Measurements from ENCODE around the gene COL13A1.
A peak's percentile ranks its signal among the peaks of the same experiment; 100 is the strongest.

The COL13A1 gene

GRCh38 chr10:69893271-69893900 lies 91.7 kb downstream of the COL13A1 start:
- DNase-seq: no peak

- DNase-seq: no peak
Measured at GRCh38 chr10:69894156-69894555, 92.5 kb downstream of the COL13A1 start.

- no peak for DNase-seq
Measured at GRCh38 chr10:69895759-69896158, 94.1 kb downstream of the COL13A1 start.

- DNase-seq: no peak
Measured at GRCh38 chr10:69896606-69897231, 95.0 kb downstream of the COL13A1 start.

GRCh38 chr10:69897432-69897831 lies 95.7 kb downstream of the COL13A1 start:
- DNase-seq: no peak

- no peak for DNase-seq
Measured at GRCh38 chr10:69897999-69898398, 96.3 kb downstream of the COL13A1 start.

- DNase-seq: no peak
Measured at GRCh38 chr10:69898524-69898923, 96.8 kb downstream of the COL13A1 start.

GRCh38 chr10:69898941-69899340 lies 97.2 kb downstream of the COL13A1 start:
- no peak for DNase-seq

GRCh38 chr10:69899727-69900595 lies 98.3 kb downstream of the COL13A1 start:
- no peak for DNase-seq

- peak; percentile 39 for DNase-seq
Measured at GRCh38 chr10:69901022-69901421, 99.3 kb downstream of the COL13A1 start.

- DNase-seq: peak; percentile 71
Measured at GRCh38 chr10:69901628-69902505, 100.2 kb downstream of the COL13A1 start.

GRCh38 chr10:69902835-69903535 lies 101.3 kb downstream of the COL13A1 start:
- no peak for DNase-seq

- peak; percentile 11 for DNase-seq
Measured at GRCh38 chr10:69904533-69904932, 102.8 kb downstream of the COL13A1 start.

GRCh38 chr10:69906425-69906824 lies 104.7 kb downstream of the COL13A1 start:
- no peak for DNase-seq

- no peak for DNase-seq
Measured at GRCh38 chr10:69907517-69907916, 105.8 kb downstream of the COL13A1 start.

GRCh38 chr10:69908124-69908523 lies 106.4 kb downstream of the COL13A1 start:
- DNase-seq: no peak

GRCh38 chr10:69910561-69910960 lies 108.9 kb downstream of the COL13A1 start:
- DNase-seq: no peak

- DNase-seq: no peak
Measured at GRCh38 chr10:69911613-69912528, 110.2 kb downstream of the COL13A1 start.

GRCh38 chr10:69912589-69912988 lies 110.9 kb downstream of the COL13A1 start:
- no peak for DNase-seq

GRCh38 chr10:69913606-69914382 lies 112.1 kb downstream of the COL13A1 start:
- DNase-seq: no peak
